GM23248 (cell line): ENCODE measurements around the gene DCUN1D3. TPM values are rescaled to one million over a fixed set of nuclear protein-coding genes. Genes with fewer than 3 reads are reported as not detected.

ENCODE experiments used
- DNase-seq: peaks from one replicate; pipeline ENCODE4 v3.0.0-alpha.2; 2015
- H2AFZ ChIP-seq: fragments of 200-600 bp; sonication (generic); 2 replicates; pipeline ENCODE4 v1.6.1; 2016; ENCODE audit warnings: antibody characterized with exemption
- H3F3A ChIP-seq: fragments of 200-600 bp; sonication (generic); 2 replicates; pipeline ENCODE4 v1.6.1; 2016; ENCODE audit warnings: mild to moderate bottlenecking, antibody characterized with exemption, mixed run types; ENCODE audit not compliant: insufficient read depth
- H3K27ac ChIP-seq: fragments of 200-600 bp; sonication (generic); 2 replicates; pipeline ENCODE4 v1.5.1; 2016; ENCODE audit warnings: mild to moderate bottlenecking
- H3K27me3 ChIP-seq: fragments of 200-600 bp; sonication (generic); replicated peaks from 2 replicates; pipeline ENCODE4 v1.6.1; 2016; ENCODE audit warnings: mild to moderate bottlenecking; ENCODE audit not compliant: insufficient read depth
- H3K36me3 ChIP-seq: fragments of 200-600 bp; sonication (generic); 2 replicates; pipeline ENCODE4 v1.6.1; 2016; ENCODE audit warnings: low read depth, mild to moderate bottlenecking
- H3K4me1 ChIP-seq: fragments of 200-600 bp; sonication (generic); 2 replicates; pipeline ENCODE4 v1.6.1; 2016; ENCODE audit warnings: mild to moderate bottlenecking; ENCODE audit not compliant: insufficient read depth
- H3K4me2 ChIP-seq: fragments of 200-600 bp; sonication (generic); one replicate; pipeline ENCODE4 v1.6.1; 2016; ENCODE audit warnings: mild to moderate bottlenecking; ENCODE audit not compliant: unreplicated experiment
- H3K4me3 ChIP-seq: fragments of 200-600 bp; sonication (generic); 2 replicates; pipeline ENCODE4 v1.5.1; 2016; ENCODE audit warnings: mild to moderate bottlenecking
- H3K79me2 ChIP-seq: fragments of 200-600 bp; sonication (generic); 2 replicates; pipeline ENCODE4 v1.6.1; 2016; ENCODE audit warnings: mild to moderate bottlenecking; ENCODE audit not compliant: insufficient read depth
- H3K9ac ChIP-seq: fragments of 200-600 bp; sonication (generic); 2 replicates; pipeline ENCODE4 v1.6.1; 2016; ENCODE audit warnings: mild to moderate bottlenecking
- H3K9me2 ChIP-seq: fragments of 200-600 bp; sonication (generic); 2 replicates; pipeline ENCODE4 v1.6.1; 2016; ENCODE audit warnings: mixed run types, mild to moderate bottlenecking, moderate library complexity; ENCODE audit not compliant: insufficient read depth
- H3K9me3 ChIP-seq: fragments of 200-600 bp; sonication (generic); one replicate; pipeline ENCODE4 v1.6.1; 2017; ENCODE audit warnings: low read depth
- H4K20me1 ChIP-seq: fragments of 200-600 bp; sonication (generic); 2 replicates; pipeline ENCODE4 v1.6.0; 2016; ENCODE audit not compliant: insufficient read depth
- EZH2 ChIP-seq: fragments of 200-600 bp; sonication (generic); IDR thresholded peaks from 2 replicates; pipeline ENCODE4 v1.6.1; 2018; ENCODE audit warnings: antibody characterized with exemption, mild to moderate bottlenecking; ENCODE audit not compliant: insufficient read depth, poor library complexity, severe bottlenecking
- EZH2phosphoT487 ChIP-seq: fragments of 200-600 bp; sonication (generic); IDR thresholded peaks from 2 replicates; pipeline ENCODE4 v1.6.1; 2018; ENCODE audit warnings: antibody characterized with exemption, moderate library complexity, mild to moderate bottlenecking, low read depth; ENCODE audit not compliant: insufficient read depth
- WGBS, 2 experiments: methylation state at CpG; one replicate each; pipeline ENCODE4 v1.1.6; 2015 to 2017; ENCODE audit warnings: low lambda C conversion rate in 2 of 2, low coverage in 1 of 2; ENCODE audit errors: missing lambda C conversion rate in 2 of 2; 5-methylcytosine and 5-hydroxymethylcytosine counted together
- in situ Hi-C: fragments of 300-500 bp; cut with MboI; formaldehyde crosslinking; loops from 2 replicates; pipeline ENCODE4 v1.15.0; 2020
- polyA plus RNA-seq: library from polyadenylated mRNA; unstranded; fragments of >200 nt; fragmentation: Nextera tagmentation; extraction: Ambion mirVana; gene quantifications from 2 replicates; pipeline ENCODE4 v1.2.1, GENCODE V29; 2016
- total RNA-seq: library from RNA; depleted of rRNA; stranded (reverse); fragments of >200 nt; shearing (Covaris generic); gene quantifications from 2 replicates; pipeline ENCODE4 v1.2.3, GENCODE V29; 2014

The DCUN1D3 gene
- total and polyA plus RNA-seq, 2 experiments from 2014 or later, result 15.2 to 35.2 TPM

DNA sequence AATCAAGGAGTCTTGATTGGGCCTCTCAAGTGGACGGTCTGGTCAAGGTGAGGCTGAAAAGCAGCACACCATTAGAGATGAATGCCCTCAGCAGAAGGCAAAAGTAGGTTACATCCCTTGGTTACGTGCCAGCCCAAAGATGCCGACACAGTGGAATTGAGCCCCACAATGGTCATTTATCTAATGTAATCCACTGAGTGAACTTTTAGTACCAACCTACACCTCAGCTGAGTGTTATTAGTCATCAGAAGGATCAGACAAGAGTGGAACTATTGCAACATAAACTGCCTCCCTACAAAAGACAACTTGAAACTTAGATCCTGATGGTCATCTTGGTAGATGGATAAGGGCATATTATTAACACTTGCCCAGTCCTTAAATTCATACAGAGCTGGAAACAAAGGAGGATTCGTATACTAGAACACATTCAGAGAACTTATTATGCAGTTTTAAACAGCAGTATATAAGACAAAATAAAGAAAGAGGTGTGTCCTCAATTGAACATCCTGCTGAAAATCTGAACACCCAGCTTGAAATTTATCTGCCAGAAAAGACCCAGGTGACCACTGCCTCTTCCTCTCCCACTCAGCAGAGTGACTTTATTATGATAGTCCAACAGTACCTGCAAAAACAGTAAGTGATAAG lies 2.8 kb downstream of the DCUN1D3 start:
- Histone ChIP-seq H3K27ac (peak overlapping the region; percentile 97), H2AFZ (no peak overlapping the region), H3K4me2 (peak overlapping the region; percentile 100), H3K36me3 (peaks cover 26% of the 10 kb centered on the region), H4K20me1 (peaks cover 15% of the 10 kb centered on the region), H3K79me2 (peaks cover 95% of the 10 kb centered on the region), H3K9me3 (no peaks in the 10 kb centered on the region), H3K27me3 (no peaks in the 10 kb centered on the region), H3K9me2 (no peaks in the 10 kb centered on the region), H3K4me3 (peak overlapping the region; percentile 88), H3F3A (peaks cover 44% of the 10 kb centered on the region), H3K4me1 (peaks cover 33% of the 10 kb centered on the region), H3K9ac (no peak overlapping the region)
- no peak for TF ChIP-seq EZH2
- no peak for TF ChIP-seq EZH2phosphoT487
- DNase-seq, result peak; percentile 80
- in situ Hi-C loops, result no loop called here
- 82 to 84% methylated on average over 4 of the region's 4 CpGs for WGBS, 2 experiments

DNA sequence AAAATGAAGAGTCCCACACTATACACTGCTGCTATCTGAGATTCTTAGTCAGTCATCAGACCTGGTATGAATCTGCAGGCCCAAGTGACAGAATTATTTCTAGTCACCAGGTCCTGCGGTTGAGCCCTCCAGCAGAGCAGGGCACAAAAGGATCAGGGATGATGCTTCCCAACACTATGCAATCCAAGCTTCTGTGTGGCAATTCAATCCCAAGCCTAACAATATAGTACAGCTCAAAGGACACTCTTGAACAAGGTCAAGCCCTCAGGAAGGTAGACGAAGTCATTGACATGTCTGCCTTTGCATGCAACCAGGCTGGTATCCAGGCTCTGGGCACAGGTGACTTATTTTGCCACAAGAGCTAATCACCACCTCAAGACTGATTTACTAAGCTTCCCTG lies 5.8 kb downstream of the DCUN1D3 start:
- no peaks in the 10 kb centered on the region for H3K27me3 ChIP-seq
- DNase-seq, result no peak
- peaks cover 23% of the 10 kb centered on the region for H4K20me1 ChIP-seq
- no peak overlapping the region for H2AFZ ChIP-seq
- H3K9me3 ChIP-seq, result no peaks in the 10 kb centered on the region
- no peak overlapping the region for H3K27ac ChIP-seq
- peaks cover 100% of the 10 kb centered on the region for H3K79me2 ChIP-seq
- H3K4me2 ChIP-seq, result no peak overlapping the region
- H3K36me3 ChIP-seq, result peaks cover 31% of the 10 kb centered on the region
- 89 to 93% methylated on average over 2 of the region's 2 CpGs for WGBS, 2 experiments
- in situ Hi-C loops, result no loop called here
- H3K4me1 ChIP-seq, result peaks cover 24% of the 10 kb centered on the region
- no peak overlapping the region for H3K4me3 ChIP-seq
- H3K9ac ChIP-seq, result no peak overlapping the region
- peaks cover 29% of the 10 kb centered on the region for H3F3A ChIP-seq
- TF ChIP-seq EZH2 (no peak), EZH2phosphoT487 (no peak)
- H3K9me2 ChIP-seq, result no peaks in the 10 kb centered on the region

DNA sequence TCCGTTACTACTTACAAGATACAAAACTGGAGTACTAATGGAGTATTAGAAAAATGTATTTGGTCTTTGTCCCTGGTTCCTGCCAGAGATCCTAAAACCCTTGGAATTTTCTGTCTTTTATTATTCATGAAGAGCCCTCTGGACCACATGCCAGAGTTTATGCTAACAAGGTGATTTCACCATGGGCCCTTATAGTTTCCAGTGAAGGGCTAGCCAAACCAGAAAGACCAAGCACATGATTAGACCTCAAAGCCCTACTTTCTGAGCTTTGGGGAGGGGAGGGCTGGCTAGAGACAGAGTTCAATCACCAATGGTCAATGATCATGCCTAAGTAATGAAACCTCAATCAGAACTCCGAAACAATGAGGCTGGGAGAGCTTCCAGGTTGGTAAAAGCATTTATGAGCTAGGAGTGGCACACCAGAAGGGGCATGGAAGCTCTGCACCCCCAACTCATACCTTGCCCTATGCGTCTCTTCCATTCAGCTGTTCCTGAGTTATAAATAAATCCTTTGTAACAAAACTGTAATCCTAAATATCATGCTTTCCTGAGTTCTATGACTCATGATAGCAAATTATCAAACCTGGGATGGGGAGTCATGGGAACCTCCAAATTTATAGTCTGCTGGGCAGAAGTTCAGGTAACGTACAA lies 10.4 kb downstream of the DCUN1D3 start:
- Histone ChIP-seq H3F3A (peaks cover 18% of the 10 kb centered on the region; the same call in 1 of the 2 replicates), H3K27ac (no peak overlapping the region), H4K20me1 (peaks cover 36% of the 10 kb centered on the region), H3K4me1 (no peaks in the 10 kb centered on the region; the same call in 1 of the 2 replicates), H3K36me3 (peaks cover 11% of the 10 kb centered on the region; the same call in 1 of the 2 replicates), H3K9me2 (no peaks in the 10 kb centered on the region), H2AFZ (no peak overlapping the region), H3K4me3 (no peak overlapping the region), H3K4me2 (no peak overlapping the region), H3K9ac (no peak overlapping the region), H3K9me3 (no peaks in the 10 kb centered on the region), H3K79me2 (peaks cover 100% of the 10 kb centered on the region), H3K27me3 (no peaks in the 10 kb centered on the region)
- 95 to 97% methylated on average over 4 of the region's 4 CpGs for WGBS, 2 experiments
- TF ChIP-seq EZH2phosphoT487 (no peak), EZH2 (no peak)
- in situ Hi-C loops, result no loop called here
- no peak for DNase-seq

DNA sequence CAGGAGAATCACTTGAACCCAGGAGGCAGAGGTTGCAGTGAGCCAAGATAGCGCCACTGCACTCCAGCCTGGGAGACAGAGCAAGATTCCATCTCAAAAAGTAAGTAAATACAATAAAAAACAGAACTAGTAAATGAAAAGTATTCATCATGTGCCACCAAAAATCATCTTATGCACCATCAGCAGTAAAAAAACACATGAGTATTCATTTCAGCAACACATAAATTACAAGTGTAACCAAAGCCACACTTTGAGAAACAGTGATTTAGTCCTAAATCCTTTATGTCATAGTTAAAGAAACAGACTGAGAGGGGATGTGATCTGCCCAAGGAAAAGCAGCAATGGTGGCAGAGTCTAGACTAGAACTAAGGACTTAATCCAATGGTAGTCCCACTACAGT lies 13.0 kb downstream of the DCUN1D3 start:
- Histone ChIP-seq H2AFZ (no peak overlapping the region), H3K9me2 (no peaks in the 10 kb centered on the region), H3K27ac (no peak overlapping the region), H3K27me3 (no peaks in the 10 kb centered on the region), H3K4me3 (no peak overlapping the region), H3K36me3 (peaks cover 4% of the 10 kb centered on the region; the same call in 1 of the 2 replicates), H4K20me1 (peaks cover 36% of the 10 kb centered on the region), H3K9me3 (no peaks in the 10 kb centered on the region), H3K9ac (no peak overlapping the region), H3K4me2 (no peak overlapping the region), H3F3A (peaks cover 34% of the 10 kb centered on the region; the same call in 1 of the 2 replicates), H3K79me2 (peaks cover 100% of the 10 kb centered on the region), H3K4me1 (peaks cover 15% of the 10 kb centered on the region)
- DNase-seq, result no peak
- in situ Hi-C loops, result no loop called here
- TF ChIP-seq EZH2 (no peak), EZH2phosphoT487 (no peak)
- WGBS, 2 experiments, result 88 to 100% methylated on average over 1 of the region's 1 CpG
